NCI-H345 (cell line): ENCODE results near the gene TAS2R41.
"Not testable (repeated sequence)": the region's sequence is repeated elsewhere in the genome, so short reads cannot be mapped to it uniquely, and the experiment has no call there.

ENCODE experiments used
- DNase-seq: peaks from one replicate; lab custom pipeline; 2025; lab: John Stamatoyannopoulos, UW

Gene TAS2R41

GRCh38 chr7:143518941-143519340, 41.3 kb downstream of the TAS2R41 start:
- no peak for DNase-seq

GRCh38 chr7:143519411-143520131, 41.9 kb downstream of the TAS2R41 start:
- DNase-seq, result peak; percentile 48

- not testable (repeated sequence) for DNase-seq
These were observed 44.7 kb downstream of the TAS2R41 start for GRCh38 chr7:143522309-143522916.
